Measurements from ENCODE around the gene PIGK. TPM values are rescaled to one million over a fixed set of nuclear protein-coding genes. Genes with fewer than 3 reads are reported as not detected.

PIGK gene
- total RNA-seq, 1 experiment from 2014 or later: 23.3 TPM

DNA sequence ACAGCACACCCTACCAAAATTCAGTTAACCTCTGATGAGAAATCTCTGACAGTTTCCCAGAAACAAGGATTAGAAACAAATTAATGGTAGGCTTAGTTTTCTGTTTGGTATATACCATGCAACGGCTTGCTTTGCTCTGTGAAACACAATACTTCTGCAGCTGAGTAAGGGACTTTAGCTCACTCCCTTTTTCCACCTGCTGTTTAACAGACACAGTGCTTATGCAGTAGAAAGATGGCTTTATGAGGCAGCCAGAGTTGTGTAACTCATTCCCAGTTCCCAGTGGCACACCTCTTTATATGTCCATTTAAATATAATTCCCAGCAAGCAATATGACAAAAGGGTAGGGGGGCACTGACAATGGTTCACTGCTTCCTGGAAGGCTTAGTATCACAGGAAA is 124.0 kb downstream of the PIGK start:
- Histone ChIP-seq H3K4me3 (replicated peaks in 1 of 2; ENCODE audit: low read depth in 1 of 2, low read length in 2 of 2) (no peak overlapping the region), H3K9me2 (ENCODE audit: insufficient read depth) (no peaks in the 10 kb centered on the region), H3K27ac (ENCODE audit: low read depth, low read length) (no peak overlapping the region), H3K27me3 (ENCODE audit: insufficient read depth, low read length) (no peaks in the 10 kb centered on the region), H3K9ac (ENCODE audit: low read length) (no peak overlapping the region), H4K20me1 (ENCODE audit: insufficient read depth) (no peaks in the 10 kb centered on the region), H3K9me3 (ENCODE audit: control insufficient read depth in 1 of 2, insufficient read depth in 1 of 2, low read depth in 1 of 2, low read length in 2 of 2) (no peaks in the 10 kb centered on the region), H3K79me2 (ENCODE audit: insufficient read depth, low read length) (no peaks in the 10 kb centered on the region), H3K36me3 (ENCODE audit: control insufficient read depth in 1 of 2, insufficient read depth in 2 of 2, low read length in 2 of 2) (no peaks in the 10 kb centered on the region), H2AFZ (ENCODE audit: low read depth, low read length, poor library complexity, severe bottlenecking) (no peak overlapping the region), H3K4me2 (ENCODE audit: low read length) (no peak overlapping the region), H3K4me1 (ENCODE audit: control insufficient read depth in 1 of 2, insufficient read depth in 2 of 2, low read length in 2 of 2) (no peaks in the 10 kb centered on the region)
- intact Hi-C loops (cut with micrococcal nuclease): no loop called here
- POLR2A ChIA-PET: no interaction called here
- CTCF ChIA-PET: no interaction called here
- DNase-seq (ENCODE audit: low read depth, low spot score) (no peak), ATAC-seq (no peak)
- no peak for TF ChIP-seq FOSL1 (IDR thresholded peaks at IDR 0.05; ENCODE audit: low read depth)
- RAD21 ChIA-PET (ENCODE audit: low non-redundant PET in 1 of 2, low total read pairs in 2 of 2, uncharacterized antibody in 2 of 2, unreplicated experiment in 2 of 2): no interaction called here
- no TSS peak for BruUV-seq (replicated peaks)

DNA sequence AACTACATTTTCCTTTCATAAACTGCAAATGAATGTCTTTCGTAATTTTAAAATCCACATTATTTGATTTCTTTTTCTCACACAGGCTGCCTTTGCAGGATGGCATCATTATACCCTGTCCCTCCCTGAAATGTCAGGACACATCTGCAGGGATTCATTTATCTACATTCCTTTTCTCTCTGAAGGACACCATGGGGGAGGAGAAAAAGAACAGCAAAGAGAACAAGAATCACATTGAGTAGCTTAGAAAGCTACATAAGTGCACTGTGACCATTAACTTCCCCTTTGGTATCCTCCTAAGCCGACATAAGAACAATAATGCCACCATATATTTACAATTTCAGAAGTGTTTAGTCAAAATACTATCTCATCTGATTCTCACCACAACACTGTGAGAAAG is 129.5 kb downstream of the PIGK start:
- no peak for DNase-seq (ENCODE audit: low read depth, low spot score)
- BruUV-seq (replicated peaks): no TSS peak

More for the DNA sequence above, 129.5 kb downstream of the PIGK start:
- Histone ChIP-seq H3K4me3 (replicated peaks in 1 of 2; ENCODE audit: low read depth in 1 of 2, low read length in 2 of 2) (no peak overlapping the region), H2AFZ (ENCODE audit: low read depth, low read length, poor library complexity, severe bottlenecking) (no peak overlapping the region), H3K4me1 (ENCODE audit: control insufficient read depth in 1 of 2, insufficient read depth in 2 of 2, low read length in 2 of 2) (no peaks in the 10 kb centered on the region), H3K9ac (ENCODE audit: low read length) (no peak overlapping the region), H3K36me3 (ENCODE audit: control insufficient read depth in 1 of 2, insufficient read depth in 2 of 2, low read length in 2 of 2) (no peaks in the 10 kb centered on the region), H3K9me3 (ENCODE audit: control insufficient read depth in 1 of 2, insufficient read depth in 1 of 2, low read depth in 1 of 2, low read length in 2 of 2) (no peaks in the 10 kb centered on the region), H3K27me3 (ENCODE audit: insufficient read depth, low read length) (no peaks in the 10 kb centered on the region), H3K27ac (ENCODE audit: low read depth, low read length) (no peak overlapping the region), H3K9me2 (ENCODE audit: insufficient read depth) (no peaks in the 10 kb centered on the region), H3K79me2 (ENCODE audit: insufficient read depth, low read length) (no peaks in the 10 kb centered on the region), H3K4me2 (ENCODE audit: low read length) (no peak overlapping the region), H4K20me1 (ENCODE audit: insufficient read depth) (no peaks in the 10 kb centered on the region)
- ChIA-PET RAD21 (ENCODE audit: low non-redundant PET in 1 of 2, low total read pairs in 2 of 2, uncharacterized antibody in 2 of 2, unreplicated experiment in 2 of 2) (no interaction called here), POLR2A (no interaction called here), CTCF (no interaction called here)
- TF ChIP-seq ZNF274 (IDR thresholded peaks at IDR 0.05; ENCODE audit: low read depth, low read length) (no peak), CEBPB (IDR thresholded peaks at IDR 0.05; ENCODE audit: low read depth) (no peak), SP1 (IDR thresholded peaks at IDR 0.05; ENCODE audit: low read depth) (no peak), RAD21 (IDR thresholded peaks at IDR 0.05; ENCODE audit: low read depth) (no peak), EZH2phosphoT487 (IDR thresholded peaks at IDR 0.05; ENCODE audit: borderline replicate concordance) (no peak), EGR1 (IDR thresholded peaks at IDR 0.05; ENCODE audit: low read depth) (no peak)
- TF ChIP-seq, protein P1, sequence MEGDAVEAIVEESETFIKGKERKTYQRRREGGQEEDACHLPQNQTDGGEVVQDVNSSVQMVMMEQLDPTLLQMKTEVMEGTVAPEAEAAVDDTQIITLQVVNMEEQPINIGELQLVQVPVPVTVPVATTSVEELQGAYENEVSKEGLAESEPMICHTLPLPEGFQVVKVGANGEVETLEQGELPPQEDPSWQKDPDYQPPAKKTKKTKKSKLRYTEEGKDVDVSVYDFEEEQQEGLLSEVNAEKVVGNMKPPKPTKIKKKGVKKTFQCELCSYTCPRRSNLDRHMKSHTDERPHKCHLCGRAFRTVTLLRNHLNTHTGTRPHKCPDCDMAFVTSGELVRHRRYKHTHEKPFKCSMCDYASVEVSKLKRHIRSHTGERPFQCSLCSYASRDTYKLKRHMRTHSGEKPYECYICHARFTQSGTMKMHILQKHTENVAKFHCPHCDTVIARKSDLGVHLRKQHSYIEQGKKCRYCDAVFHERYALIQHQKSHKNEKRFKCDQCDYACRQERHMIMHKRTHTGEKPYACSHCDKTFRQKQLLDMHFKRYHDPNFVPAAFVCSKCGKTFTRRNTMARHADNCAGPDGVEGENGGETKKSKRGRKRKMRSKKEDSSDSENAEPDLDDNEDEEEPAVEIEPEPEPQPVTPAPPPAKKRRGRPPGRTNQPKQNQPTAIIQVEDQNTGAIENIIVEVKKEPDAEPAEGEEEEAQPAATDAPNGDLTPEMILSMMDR (IDR thresholded peaks at IDR 0.05 in 2 of 3, conservative IDR thresholded peaks at IDR 0.05 in 1 of 3; ENCODE audit: borderline replicate concordance in 1 of 3, insufficient read depth in 1 of 3, low read depth in 2 of 3, low read length in 2 of 3): no peak
- intact Hi-C loops (cut with micrococcal nuclease): no loop called here
- ATAC-seq: no peak

Measured in HCT116 (cell line).